GM19351 (cell line): Measurements from ENCODE around the gene MAGI1.
A peak's percentile ranks its signal among the peaks of the same experiment; 100 is the strongest.

Experiments used
- ATAC-seq: cut with Tn5 transposase; IDR thresholded peaks from one replicate; pipeline ENCODE4 v1.9.1; 2021; ENCODE audit warnings: mild to moderate bottlenecking, moderate library complexity; ENCODE audit not compliant: unreplicated experiment

The MAGI1 gene

GRCh38 chr3:65978116-65978515 lies 60.6 kb downstream of the MAGI1 start:
- ATAC-seq: no peak

GRCh38 chr3:65975032-65975431 lies 63.7 kb downstream of the MAGI1 start:
- ATAC-seq: no peak

GRCh38 chr3:65974509-65974908 lies 64.2 kb downstream of the MAGI1 start:
- no peak for ATAC-seq

GRCh38 chr3:65972765-65973164 lies 66.0 kb downstream of the MAGI1 start:
- no peak for ATAC-seq

GRCh38 chr3:65971293-65972252 lies 67.1 kb downstream of the MAGI1 start:
- no peak for ATAC-seq

GRCh38 chr3:65968996-65969395 lies 69.7 kb downstream of the MAGI1 start:
- no peak for ATAC-seq

- no peak for ATAC-seq
Measured at GRCh38 chr3:65967451-65967850, 71.3 kb downstream of the MAGI1 start.

- no peak for ATAC-seq
Measured at GRCh38 chr3:65964838-65965237, 73.9 kb downstream of the MAGI1 start.

GRCh38 chr3:65963787-65964677 lies 74.7 kb downstream of the MAGI1 start:
- peak; percentile 98 for ATAC-seq

GRCh38 chr3:65961733-65962132 lies 77.0 kb downstream of the MAGI1 start:
- ATAC-seq: no peak

GRCh38 chr3:65961128-65961527 lies 77.6 kb downstream of the MAGI1 start:
- no peak for ATAC-seq

- no peak for ATAC-seq
Measured at GRCh38 chr3:65960087-65960486, 78.6 kb downstream of the MAGI1 start.

GRCh38 chr3:65958216-65958615 lies 80.5 kb downstream of the MAGI1 start:
- no peak for ATAC-seq

- no peak for ATAC-seq
Measured at GRCh38 chr3:65955792-65956477, 82.8 kb downstream of the MAGI1 start.

GRCh38 chr3:65953881-65954733 lies 84.6 kb downstream of the MAGI1 start:
- ATAC-seq: no peak

- ATAC-seq: no peak
Measured at GRCh38 chr3:65953301-65953812, 85.4 kb downstream of the MAGI1 start.

GRCh38 chr3:65952842-65953241 lies 85.9 kb downstream of the MAGI1 start:
- ATAC-seq: no peak

- ATAC-seq: no peak
Measured at GRCh38 chr3:65951836-65952505, 86.7 kb downstream of the MAGI1 start.
